NT2/D1 (cell line): ENCODE measurements around the gene NAPG.

ENCODE experiments used
- SUZ12 ChIP-seq: IDR thresholded peaks from 2 replicates; pipeline ENCODE4 v1.6.1; 2011; ENCODE audit not compliant: insufficient read length, insufficient read depth; ENCODE audit errors: extremely low read depth
- YY1 ChIP-seq: IDR thresholded peaks from 2 replicates; pipeline ENCODE4 v1.6.1; 2011; ENCODE audit not compliant: insufficient read length, insufficient read depth

GRCh38 chr18:10514601-10515000, 11.2 kb upstream of the NAPG start:
- TF ChIP-seq YY1: no peak
- TF ChIP-seq SUZ12: no peak
